NCI-H774 (cell line): ENCODE data around the gene TRMT10A.
"Not testable (repeated sequence)": the region's sequence is repeated elsewhere in the genome, so short reads cannot be mapped to it uniquely, and the experiment has no call there.

Experiments
- DNase-seq: peaks from one replicate; lab custom pipeline; 2025; lab: John Stamatoyannopoulos, UW

Gene TRMT10A

GRCh38 chr4:99552872-99553271 is 11.0 kb downstream of the TRMT10A start:
- no peak for DNase-seq

GRCh38 chr4:99540277-99540939 is 23.4 kb downstream of the TRMT10A start:
- DNase-seq, result no peak

GRCh38 chr4:99537674-99538073 is 26.2 kb downstream of the TRMT10A start:
- no peak for DNase-seq

- DNase-seq, result peak; percentile 9
Observed at GRCh38 chr4:99536848-99537247, 27.0 kb downstream of the TRMT10A start.

- DNase-seq, result no peak
Observed at GRCh38 chr4:99536271-99536670, 27.6 kb downstream of the TRMT10A start.

GRCh38 chr4:99534699-99535098 is 29.1 kb downstream of the TRMT10A start:
- DNase-seq, result not testable (repeated sequence)

- DNase-seq, result no peak
Observed at GRCh38 chr4:99529956-99530355, 33.9 kb downstream of the TRMT10A start.

- DNase-seq, result no peak
Observed at GRCh38 chr4:99529228-99529627, 34.6 kb downstream of the TRMT10A start.

- no peak for DNase-seq
Observed at GRCh38 chr4:99518601-99519295, 45.1 kb downstream of the TRMT10A start.

- DNase-seq, result no peak
Observed at GRCh38 chr4:99510721-99511120, 53.1 kb downstream of the TRMT10A start, which contains the start of gene C4orf17. Gene C4orf17, plus strand, starts transcription at chr4:99511021. Its CDS starts 2,061 bp downstream, at chr4:99513082.

GRCh38 chr4:99507762-99508161 is 56.1 kb downstream of the TRMT10A start:
- no peak for DNase-seq

GRCh38 chr4:99507349-99507748 is 56.5 kb downstream of the TRMT10A start:
- DNase-seq, result no peak

- no peak for DNase-seq
Observed at GRCh38 chr4:99506781-99507180, 57.1 kb downstream of the TRMT10A start.

- no peak for DNase-seq
Observed at GRCh38 chr4:99504804-99505502, 58.9 kb downstream of the TRMT10A start.
